ENCODE data around the gene KRTAP12-2. TPM values are rescaled to one million over a fixed set of nuclear protein-coding genes. Genes with fewer than 3 reads are reported as not detected.
"Not testable (repeated sequence)": the region's sequence is repeated elsewhere in the genome, so short reads cannot be mapped to it uniquely, and the experiment has no call there.

Gene KRTAP12-2
- total and polyA plus RNA-seq, 10 donors: not detected

GRCh38 chr21:44686843-44687561, 20.3 kb upstream of the KRTAP12-2 start:
- Histone ChIP-seq H3K4me3 (no peak overlapping the region), H3K27me3 (replicated peaks in 1 of 7) (peaks cover 0 to 30% (median 0%) of the 10 kb centered on the region in 7 donors), H3K9me3 (peaks cover 0 to 3% (median 0%) of the 10 kb centered on the region in 8 donors), H3K36me3 (no peaks in the 10 kb centered on the region), H3K27ac (no peak overlapping the region), H3K4me1 (no peaks in the 10 kb centered on the region)
- DNase-seq: no peak
- TF ChIP-seq POLR2A (IDR thresholded peaks at IDR 0.05) (no peak), POLR2AphosphoS5 (IDR thresholded peaks at IDR 0.05) (no peak), CTCF (IDR thresholded peaks at IDR 0.05 in 8 of 11, conservative IDR thresholded peaks at IDR 0.05 in 3 of 11) (no peak)
- WGBS, 5 donors: 79 to 85% (median 79%) methylated on average over 25 of the region's 25 CpGs
- intact Hi-C loops (cut with DNase I; ENCODE audit: low total_unique reads): no loop called here

DNA sequence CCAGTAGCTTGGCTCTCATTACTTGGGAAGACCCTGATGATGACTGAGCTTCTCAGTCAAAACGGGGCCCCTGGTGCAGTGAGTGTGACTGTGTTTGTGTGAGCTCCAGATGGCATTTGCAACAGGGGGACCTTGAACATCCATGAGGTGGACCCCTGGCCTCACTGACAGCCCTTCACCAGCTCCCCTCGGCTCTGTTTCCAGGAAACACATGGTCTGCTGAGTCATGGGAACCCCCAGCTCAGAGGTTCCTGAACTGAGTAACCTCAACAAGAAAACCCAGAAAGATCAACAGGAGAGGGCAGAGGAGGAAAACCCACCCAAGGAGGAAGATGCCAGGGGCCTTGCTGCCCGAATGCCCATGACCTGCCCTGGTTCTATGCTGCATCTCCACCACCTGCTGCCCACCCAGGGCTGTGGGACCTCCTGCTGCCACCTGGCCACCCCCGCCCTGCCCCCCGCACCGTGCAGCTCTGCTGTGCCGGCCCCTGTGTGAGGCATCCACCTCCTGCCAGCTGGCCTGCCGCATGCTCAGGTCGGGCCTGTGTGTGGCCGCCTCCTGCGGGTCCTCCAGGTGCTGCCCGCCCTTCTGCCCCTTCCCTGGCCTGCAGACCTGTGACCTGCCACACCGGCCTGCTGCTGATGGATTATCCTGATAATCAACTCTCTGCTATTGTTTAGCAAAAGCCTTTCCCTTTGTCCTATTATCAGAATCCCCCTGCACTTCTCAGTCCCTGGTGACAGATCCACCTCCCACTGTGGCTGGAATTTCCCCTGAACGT, 19.5 kb upstream of the KRTAP12-2 start:
- intact Hi-C loops (cut with DNase I; ENCODE audit: low total_unique reads): no loop called here
- Histone ChIP-seq H3K9me3 (no peaks in the 10 kb centered on the region), H3K4me1 (no peaks in the 10 kb centered on the region), H3K4me3 (no peak overlapping the region), H3K27me3 (replicated peaks in 1 of 7) (peaks cover 0 to 30% (median 0%) of the 10 kb centered on the region in 7 donors), H3K27ac (no peak overlapping the region), H3K36me3 (no peaks in the 10 kb centered on the region)
- TF ChIP-seq POLR2A (IDR thresholded peaks at IDR 0.05) (no peak), POLR2AphosphoS5 (IDR thresholded peaks at IDR 0.05) (no peak), CTCF (IDR thresholded peaks at IDR 0.05 in 8 of 11, conservative IDR thresholded peaks at IDR 0.05 in 3 of 11) (no peak)
- no peak for DNase-seq
- WGBS, 5 donors: 24 to 54% (median 32%) methylated on average over 11 to 14 of the region's 14 CpGs

DNA sequence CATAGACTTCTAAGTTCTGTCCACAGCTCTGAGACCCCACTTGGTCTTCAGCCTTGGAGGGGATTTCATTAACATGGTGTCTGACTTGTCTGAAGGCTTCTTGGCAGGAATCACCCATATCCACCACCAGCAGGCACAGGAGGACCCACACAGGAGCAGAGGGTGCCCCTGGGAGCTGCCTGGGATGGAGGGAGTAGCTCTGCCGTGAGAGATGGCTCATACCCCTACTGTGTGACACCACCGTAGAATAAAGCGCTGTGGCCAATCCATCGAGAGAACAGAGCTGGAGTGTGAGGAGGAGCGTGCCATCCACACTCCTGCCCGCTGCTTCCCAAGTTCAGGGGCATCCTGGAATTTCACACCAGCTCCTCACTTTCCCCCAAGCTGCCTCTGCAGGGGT, 18.3 kb upstream of the KRTAP12-2 start:
- DNase-seq; intact Hi-C loops (cut with DNase I; ENCODE audit: low total_unique reads); H3K9me3 ChIP-seq; H3K4me3 ChIP-seq; H3K27ac ChIP-seq; H3K36me3 ChIP-seq; H3K4me1 ChIP-seq: not testable (repeated sequence)
- peaks cover 0 to 30% (median 0%) of the 10 kb centered on the region in 7 donors for H3K27me3 ChIP-seq (replicated peaks in 1 of 7)
- WGBS, 5 donors: 73 to 92% (median 82%) methylated on average over 5 to 6 of the region's 6 CpGs

DNA sequence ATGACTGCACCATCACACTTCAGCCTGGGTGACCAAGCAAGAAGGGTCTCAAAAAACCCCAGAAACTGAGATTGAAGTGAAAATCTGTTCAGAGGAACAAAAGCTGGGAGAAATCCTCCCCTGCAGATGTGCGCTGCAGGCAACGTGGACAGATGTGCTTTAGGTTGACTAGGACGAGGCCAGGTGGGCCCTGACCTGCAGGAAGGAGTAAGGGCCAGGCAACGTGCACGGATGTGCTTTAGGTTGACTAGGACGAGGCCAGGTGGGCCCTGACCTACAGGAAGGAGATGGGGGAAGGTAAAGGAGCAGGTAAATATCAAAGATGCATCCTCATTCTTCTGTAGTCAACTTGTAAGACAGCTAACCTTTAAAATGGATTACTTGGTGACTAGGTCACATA, 17.8 kb upstream of the KRTAP12-2 start:
- no peak for TF ChIP-seq POLR2AphosphoS5 (IDR thresholded peaks at IDR 0.05)
- no peak for TF ChIP-seq CTCF (IDR thresholded peaks at IDR 0.05 in 8 of 11, conservative IDR thresholded peaks at IDR 0.05 in 3 of 11)
- no peak for TF ChIP-seq POLR2A (IDR thresholded peaks at IDR 0.05)
- Histone ChIP-seq H3K27me3 (replicated peaks in 1 of 7) (peaks cover 0 to 30% (median 0%) of the 10 kb centered on the region in 7 donors), H3K27ac (no peak overlapping the region), H3K9me3 (no peaks in the 10 kb centered on the region), H3K36me3 (no peaks in the 10 kb centered on the region), H3K4me3 (no peak overlapping the region), H3K4me1 (no peaks in the 10 kb centered on the region)
- DNase-seq: no peak
- WGBS, 5 donors: 59 to 79% (median 74%) methylated on average over 6 of the region's 6 CpGs
- intact Hi-C loops (cut with DNase I; ENCODE audit: low total_unique reads): no loop called here
